ENCODE results near the gene TGFB1I1.

DNA sequence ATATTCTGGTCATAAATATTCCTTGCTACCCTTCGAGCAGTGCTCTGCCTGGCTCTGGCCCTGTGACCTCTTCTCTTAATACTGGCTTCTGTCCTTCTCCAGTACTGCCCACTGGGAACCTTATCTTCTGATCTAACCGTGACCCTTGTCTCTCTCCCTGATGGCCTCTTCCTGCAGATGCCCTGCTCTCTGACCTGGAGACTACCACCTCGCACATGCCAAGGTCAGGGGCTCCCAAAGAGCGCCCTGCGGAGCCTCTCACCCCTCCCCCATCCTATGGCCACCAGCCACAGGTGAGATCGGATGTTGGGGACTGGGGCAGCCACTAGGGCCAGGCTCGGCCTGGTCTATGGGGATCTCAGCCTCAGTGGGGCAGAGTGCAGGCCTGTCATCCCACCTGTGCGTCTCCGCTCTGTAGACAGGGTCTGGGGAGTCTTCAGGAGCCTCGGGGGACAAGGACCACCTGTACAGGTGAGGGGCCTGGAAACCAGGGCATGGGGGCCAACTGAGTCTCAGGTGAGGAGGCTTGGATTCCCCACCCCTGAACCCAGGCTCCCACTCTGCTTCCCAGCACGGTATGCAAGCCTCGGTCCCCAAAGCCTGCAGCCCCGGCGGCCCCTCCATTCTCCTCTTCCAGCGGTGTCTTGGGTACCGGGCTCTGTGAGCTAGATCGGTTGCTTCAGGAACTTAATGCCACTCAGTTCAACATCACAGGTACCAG, 1.5 kb downstream of the TGFB1I1 start:
- TF ChIP-seq, protein P1, sequence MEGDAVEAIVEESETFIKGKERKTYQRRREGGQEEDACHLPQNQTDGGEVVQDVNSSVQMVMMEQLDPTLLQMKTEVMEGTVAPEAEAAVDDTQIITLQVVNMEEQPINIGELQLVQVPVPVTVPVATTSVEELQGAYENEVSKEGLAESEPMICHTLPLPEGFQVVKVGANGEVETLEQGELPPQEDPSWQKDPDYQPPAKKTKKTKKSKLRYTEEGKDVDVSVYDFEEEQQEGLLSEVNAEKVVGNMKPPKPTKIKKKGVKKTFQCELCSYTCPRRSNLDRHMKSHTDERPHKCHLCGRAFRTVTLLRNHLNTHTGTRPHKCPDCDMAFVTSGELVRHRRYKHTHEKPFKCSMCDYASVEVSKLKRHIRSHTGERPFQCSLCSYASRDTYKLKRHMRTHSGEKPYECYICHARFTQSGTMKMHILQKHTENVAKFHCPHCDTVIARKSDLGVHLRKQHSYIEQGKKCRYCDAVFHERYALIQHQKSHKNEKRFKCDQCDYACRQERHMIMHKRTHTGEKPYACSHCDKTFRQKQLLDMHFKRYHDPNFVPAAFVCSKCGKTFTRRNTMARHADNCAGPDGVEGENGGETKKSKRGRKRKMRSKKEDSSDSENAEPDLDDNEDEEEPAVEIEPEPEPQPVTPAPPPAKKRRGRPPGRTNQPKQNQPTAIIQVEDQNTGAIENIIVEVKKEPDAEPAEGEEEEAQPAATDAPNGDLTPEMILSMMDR (IDR thresholded peaks at IDR 0.05), result no peak
- no peak for TF ChIP-seq POLR2A (IDR thresholded peaks at IDR 0.05)

Measured in lower leg skin (tissue), 3 donors.